AG10803 (cell line): ENCODE results near the gene CA10.

Experiments used
- DNase-seq: peaks from one replicate; pipeline ENCODE4 v3.0.0; 2010; ENCODE audit warnings: low read depth
- H3K4me3 ChIP-seq: 2 replicates; pipeline ENCODE4 v1.5.1; 2011; ENCODE audit warnings: mild to moderate bottlenecking, low read length, control low read depth
- CTCF ChIP-seq: conservative IDR thresholded peaks from 2 replicates; pipeline ENCODE4 v1.5.1; 2011; ENCODE audit warnings: mild to moderate bottlenecking, low read length, control low read depth, inconsistent platforms

The CA10 gene

GRCh38 chr17:51687887-51688286 lies 470.6 kb downstream of the CA10 start:
- no peak for TF ChIP-seq CTCF
- no peak overlapping the region for H3K4me3 ChIP-seq
- DNase-seq, result no peak

GRCh38 chr17:51685287-51685909 lies 473.1 kb downstream of the CA10 start:
- DNase-seq, result no peak
- no peak overlapping the region for H3K4me3 ChIP-seq
- no peak for TF ChIP-seq CTCF

- TF ChIP-seq CTCF, result no peak
- DNase-seq, result no peak
- H3K4me3 ChIP-seq, result no peak overlapping the region
These were observed 474.3 kb downstream of the CA10 start for GRCh38 chr17:51684214-51684613.

- H3K4me3 ChIP-seq, result no peak overlapping the region
- DNase-seq, result no peak
- no peak for TF ChIP-seq CTCF
These were observed 475.2 kb downstream of the CA10 start for GRCh38 chr17:51683291-51683690.

- no peak overlapping the region for H3K4me3 ChIP-seq
- no peak for DNase-seq
- TF ChIP-seq CTCF, result no peak
These were observed 476.4 kb downstream of the CA10 start for GRCh38 chr17:51682115-51682514.

GRCh38 chr17:51677875-51678274 lies 480.6 kb downstream of the CA10 start:
- no peak for TF ChIP-seq CTCF
- DNase-seq, result no peak

GRCh38 chr17:51676691-51677487 lies 481.6 kb downstream of the CA10 start:
- no peak overlapping the region for H3K4me3 ChIP-seq
- no peak for TF ChIP-seq CTCF
- no peak for DNase-seq

More at GRCh38 chr17:51677875-51678274, 480.6 kb downstream of the CA10 start:
- H3K4me3 ChIP-seq, result no peak overlapping the region
